HG03565 (cell line): ENCODE results near the gene NR4A2.
A peak's percentile ranks its signal among the peaks of the same experiment; 100 is the strongest.

Experiments used
- ATAC-seq: cut with Tn5 transposase; IDR thresholded peaks from one replicate; pipeline ENCODE4 v1.9.1; 2021; ENCODE audit warnings: mild to moderate bottlenecking, moderate library complexity; ENCODE audit not compliant: unreplicated experiment

Gene NR4A2

DNA sequence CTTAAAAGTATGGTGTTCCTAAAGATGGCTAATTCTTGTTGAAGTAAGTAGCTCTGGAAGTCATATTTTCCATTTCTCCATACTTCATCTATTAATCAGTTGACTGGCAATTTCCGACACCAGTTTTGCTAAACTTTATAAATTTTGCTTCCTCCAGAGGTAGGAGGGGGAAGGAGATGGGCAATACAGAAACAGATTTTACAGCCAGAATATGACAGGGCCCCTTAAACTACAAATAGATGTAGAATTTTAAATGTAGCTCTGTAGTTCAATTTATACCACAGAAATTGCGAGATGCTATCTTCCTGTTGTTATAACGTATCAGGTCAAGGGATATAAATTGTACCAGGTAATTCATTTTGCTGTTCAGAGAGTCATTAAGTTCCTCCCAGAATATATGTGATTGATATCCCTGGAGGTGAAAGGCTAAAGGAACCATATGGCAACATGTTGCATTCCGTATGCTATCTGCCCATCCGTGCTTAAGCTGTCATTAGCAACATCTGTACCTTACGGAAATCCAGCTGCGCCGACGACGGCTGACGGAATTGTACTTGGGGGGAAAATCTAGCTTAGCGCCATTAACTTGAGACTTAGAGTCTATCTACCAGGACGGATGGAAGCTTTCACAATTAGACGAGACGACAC is 8.4 kb upstream of the NR4A2 start:
- ATAC-seq: no peak

DNA sequence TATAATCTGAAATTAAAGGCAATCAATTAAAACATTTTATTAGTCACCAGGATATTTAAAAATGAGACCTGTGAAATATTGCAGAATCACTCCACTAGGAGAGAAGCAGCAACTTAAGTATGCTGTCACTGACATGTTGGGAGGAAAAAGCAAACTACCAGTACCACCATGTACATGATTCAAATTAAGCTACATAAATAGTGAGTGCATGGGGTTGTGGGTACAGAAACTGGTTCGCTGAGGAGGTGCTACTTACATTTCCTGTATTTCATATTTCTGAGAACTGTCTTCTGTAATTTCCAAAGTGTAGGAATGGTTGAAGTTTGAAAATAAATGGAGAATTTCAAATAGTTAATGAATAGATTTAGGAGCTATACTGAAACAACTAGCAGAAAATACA is 7.9 kb upstream of the NR4A2 start:
- no peak for ATAC-seq

DNA sequence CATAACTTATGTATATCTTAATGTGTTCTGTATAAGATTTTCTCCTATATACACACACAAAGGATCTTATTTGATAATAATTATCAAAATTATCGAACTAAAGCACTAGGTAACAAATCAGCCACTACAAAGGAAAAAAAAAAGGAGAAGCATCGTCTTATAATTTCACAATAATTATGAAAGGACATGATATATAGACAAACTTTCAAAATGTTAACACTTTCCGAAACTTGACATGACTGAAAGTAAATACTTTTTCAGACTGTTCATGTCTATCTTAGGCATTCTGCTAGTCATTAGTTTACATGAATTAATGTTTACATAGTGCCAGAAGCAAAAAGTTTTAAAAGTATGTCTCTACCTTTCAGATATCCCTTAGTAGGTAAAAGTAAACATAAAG is 7.3 kb upstream of the NR4A2 start:
- ATAC-seq: no peak

DNA sequence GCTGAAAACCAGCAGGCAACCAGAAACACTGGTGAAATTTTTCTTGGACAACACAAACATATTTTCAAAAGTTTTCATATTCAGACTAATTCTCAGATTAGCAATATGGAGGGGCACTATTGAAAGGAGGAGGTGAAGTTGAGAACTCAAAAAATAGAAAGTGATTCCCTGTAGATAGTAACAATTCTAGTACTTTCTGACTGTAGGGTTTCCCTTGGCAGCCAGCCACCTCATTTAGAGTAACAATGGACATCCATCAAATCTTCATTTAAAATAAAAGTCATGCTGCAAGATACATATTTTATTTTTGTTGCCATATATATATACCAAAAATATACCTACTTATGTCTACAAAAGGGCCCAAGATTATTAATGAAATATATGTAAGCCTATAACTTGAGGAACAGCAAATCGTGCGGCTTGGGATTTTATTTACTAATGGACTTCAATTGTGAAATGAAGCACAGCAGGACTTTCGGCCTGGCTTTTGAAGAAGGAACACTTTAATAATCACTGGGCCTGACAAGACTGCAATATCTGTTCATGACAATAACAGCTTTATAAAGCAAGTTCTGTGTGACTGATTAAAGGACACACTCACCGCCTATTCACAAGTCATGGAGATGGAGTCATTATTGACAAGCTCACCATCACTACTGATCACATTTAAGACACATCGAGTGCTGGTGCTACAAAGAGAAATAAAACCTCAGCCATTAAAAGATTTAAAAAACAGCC is 6.8 kb upstream of the NR4A2 start:
- no peak for ATAC-seq

DNA sequence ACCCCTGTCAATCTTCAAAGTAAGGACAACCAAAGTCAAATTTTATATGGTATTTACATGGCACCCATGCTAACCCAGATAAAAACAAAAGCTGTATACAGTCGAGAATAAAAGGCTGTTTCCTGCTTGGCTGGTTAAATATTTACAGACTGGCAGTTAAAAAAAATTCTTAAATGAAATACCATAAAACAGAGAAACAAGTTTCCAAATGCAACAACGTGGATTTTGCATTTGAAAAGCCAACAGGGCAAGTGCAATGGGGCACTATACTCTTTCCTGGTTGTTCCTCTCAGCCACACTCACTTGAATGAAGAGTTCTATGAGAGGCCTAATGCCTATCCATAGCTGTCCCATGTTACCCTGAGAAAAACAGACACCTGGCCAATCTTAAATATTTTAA is 6.1 kb upstream of the NR4A2 start:
- no peak for ATAC-seq

DNA sequence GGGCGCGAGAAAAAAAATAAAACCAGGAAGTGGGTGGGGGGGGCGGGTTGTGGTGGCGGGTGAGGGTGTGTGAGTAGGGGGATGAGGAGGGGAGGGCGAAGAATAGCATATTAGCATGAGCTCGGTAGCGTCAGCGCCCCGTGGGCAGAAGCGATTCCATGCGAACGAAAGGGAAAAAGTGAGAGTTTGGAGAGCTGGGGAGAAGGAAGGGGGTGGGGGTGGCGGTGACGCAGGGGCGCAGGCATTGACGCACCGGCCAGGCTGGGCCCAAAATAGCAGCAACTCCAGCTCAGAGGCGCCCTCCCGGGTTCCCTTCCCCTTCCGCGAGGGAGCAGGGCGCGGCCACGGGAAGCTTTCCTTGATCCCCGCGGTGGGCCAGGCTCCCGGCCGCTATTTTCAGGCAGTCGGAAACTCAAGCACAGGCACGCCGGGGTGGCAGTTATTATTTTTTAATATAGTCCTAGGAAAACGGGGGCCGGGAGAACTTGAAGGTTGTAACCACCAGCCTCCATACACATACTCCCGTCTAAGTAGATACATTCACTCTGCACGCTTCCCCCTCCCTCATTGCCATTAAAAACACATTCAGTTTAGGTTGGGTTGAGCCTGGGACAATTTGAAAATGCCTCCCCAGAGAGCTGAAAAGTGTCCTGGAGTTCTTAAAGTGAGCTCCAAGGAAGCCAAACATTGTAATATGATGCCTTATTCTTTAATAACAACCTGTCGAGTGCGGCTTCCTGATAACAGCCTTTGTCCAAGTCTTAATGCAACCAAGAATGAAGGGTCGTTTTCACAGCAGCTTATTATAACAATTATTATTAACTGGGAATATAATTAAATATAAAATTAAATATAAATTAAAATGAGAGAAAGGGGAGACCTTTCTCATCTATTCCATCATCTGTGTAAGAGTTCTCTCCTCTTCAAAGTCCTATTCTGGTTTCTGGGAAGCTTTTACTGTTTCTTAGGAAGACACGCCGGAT is 2.3 kb upstream of the NR4A2 start:
- no peak for ATAC-seq

DNA sequence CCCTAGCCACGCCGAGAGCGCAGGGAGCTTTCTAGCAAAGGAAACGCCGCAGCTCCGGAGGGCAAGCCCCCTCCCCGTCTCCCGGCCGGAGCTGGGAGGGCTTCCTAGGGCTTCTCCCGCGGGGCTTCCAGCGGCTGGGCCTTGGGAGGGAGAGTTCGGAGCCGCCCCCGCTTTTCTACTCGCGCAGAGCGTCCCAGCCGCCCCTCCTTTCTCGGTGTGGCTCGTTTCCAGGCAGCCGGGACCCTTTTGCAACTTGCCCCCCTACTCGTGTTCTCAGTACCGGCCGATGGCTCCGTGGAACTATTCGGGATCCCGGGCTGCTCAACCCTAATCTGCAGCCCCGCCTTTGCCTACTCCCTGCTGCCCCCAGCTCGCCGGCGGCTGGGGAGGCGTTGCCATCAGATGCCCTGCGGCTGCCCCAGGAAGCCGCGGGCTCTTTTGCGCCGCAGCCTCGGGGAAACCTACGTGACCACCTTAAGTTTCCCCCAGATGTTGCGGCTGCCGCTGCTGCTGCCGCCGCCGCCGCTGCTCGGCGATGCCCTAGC is 1.5 kb upstream of the NR4A2 start:
- peak; percentile 32 for ATAC-seq

DNA sequence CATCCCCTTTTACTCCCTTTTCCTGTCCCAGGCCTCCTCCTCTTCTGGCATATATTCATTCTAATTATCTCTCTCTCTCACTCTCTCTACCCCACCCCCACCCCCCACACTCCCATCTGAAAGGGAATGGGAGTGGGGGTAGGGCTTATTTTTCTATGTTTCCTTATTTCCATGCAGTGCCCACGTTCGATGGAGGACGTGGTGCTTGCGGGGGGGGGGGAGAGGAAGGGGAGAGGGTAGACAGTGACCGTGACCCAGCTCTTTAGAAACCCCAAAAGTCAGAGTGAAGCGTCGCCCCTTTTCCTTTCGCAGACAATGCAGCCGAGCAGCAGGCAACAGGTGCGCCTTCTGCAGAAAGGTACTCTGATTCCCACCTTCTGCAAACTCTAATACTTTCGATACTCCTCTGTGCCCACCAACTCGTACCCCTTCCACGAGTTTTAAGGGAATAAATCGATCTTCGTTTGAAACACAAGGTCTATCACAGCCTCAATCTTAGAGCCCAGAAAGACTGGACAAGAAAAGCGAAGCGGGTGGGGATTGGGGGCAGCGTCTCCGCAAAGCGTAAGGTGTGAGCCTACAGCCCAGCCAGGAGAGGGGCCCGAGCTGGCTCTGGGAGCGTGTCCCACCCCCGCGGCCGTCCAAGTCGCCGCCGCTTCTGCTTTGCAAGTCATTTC is 891 bp upstream of the NR4A2 start:
- peak; percentile 5 for ATAC-seq

DNA sequence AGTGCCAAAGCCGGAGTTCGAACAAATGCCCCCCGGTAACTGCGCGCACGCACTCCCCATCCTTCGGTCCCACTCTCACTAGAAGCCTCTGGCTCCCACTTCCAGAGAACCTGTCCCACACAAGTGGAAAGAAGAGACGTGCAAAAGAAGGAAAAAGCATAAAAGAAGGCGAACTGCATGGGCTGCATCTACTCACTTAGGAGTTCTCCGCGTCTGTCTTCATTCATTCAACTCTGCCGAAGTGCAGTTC is 312 bp downstream of the NR4A2 start:
- ATAC-seq: no peak

DNA sequence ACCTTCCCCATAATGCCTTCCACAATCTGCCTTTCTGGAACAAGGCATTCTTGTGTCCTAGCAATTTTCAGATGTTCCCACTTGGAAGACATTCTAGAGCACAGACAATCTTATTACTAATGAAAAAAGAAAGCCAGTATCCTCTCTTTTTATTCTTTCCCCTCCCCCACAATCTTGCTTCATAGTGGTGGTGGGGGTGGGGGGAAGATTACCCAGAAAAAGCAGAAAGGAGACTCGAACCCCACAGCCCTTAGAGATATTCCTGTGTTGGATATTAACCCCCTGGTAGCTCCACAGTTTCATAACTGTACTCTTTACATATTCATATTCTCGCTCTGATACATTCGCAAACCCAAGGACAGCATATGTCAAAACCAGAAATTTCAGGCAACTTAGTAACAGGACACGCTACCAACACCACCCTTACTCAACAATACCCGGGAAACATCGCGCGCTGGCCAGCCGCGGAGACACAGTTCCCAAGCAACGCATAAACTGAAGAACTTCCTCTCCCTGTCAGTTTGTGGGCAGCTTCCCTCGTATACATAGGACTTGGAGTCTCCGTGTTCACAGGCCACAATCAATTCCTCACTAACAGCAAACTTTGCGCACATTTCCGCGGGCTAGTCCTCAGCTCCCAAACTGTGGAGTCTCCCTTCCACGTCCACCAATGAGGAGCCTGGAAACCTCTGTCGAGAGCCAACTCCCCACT is 793 bp downstream of the NR4A2 start:
- ATAC-seq: no peak

DNA sequence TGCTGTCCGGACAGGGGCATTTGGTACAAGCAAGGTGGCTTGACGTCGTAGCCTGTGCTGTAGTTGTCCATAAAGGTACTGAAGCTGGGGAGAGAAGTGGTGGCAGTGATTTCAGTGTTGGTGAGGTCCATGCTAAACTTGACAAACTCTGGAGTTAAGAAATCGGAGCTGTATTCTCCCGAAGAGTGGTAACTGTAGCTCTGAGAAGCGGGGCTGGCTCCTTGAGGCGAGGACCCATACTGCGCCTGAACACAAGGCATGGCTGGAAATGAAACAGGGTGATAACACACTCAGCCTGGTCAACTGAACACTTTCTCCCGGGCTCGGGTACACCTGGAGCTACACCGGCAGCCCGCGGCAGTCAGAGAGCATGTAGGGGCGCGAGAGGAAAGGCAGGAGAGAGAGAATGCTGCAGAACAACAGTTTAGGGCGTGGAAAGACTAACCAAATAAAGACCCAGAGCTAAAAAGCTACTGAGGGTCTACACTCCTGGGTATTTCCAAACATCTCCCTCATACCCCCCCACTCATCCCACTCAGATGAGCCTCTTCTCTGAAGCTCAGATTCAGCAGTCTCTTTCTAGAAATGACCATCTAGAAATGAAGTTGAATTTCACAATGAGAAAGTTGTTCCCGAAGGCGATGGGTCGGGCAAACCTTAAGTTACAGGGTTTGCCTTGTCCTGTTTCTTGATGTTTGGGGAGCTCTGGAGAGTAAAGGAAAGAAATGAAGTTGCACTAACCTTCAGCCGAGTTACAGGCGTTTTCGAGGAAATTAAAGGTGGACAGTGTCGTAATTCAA is 2.4 kb downstream of the NR4A2 start:
- ATAC-seq: no peak

DNA sequence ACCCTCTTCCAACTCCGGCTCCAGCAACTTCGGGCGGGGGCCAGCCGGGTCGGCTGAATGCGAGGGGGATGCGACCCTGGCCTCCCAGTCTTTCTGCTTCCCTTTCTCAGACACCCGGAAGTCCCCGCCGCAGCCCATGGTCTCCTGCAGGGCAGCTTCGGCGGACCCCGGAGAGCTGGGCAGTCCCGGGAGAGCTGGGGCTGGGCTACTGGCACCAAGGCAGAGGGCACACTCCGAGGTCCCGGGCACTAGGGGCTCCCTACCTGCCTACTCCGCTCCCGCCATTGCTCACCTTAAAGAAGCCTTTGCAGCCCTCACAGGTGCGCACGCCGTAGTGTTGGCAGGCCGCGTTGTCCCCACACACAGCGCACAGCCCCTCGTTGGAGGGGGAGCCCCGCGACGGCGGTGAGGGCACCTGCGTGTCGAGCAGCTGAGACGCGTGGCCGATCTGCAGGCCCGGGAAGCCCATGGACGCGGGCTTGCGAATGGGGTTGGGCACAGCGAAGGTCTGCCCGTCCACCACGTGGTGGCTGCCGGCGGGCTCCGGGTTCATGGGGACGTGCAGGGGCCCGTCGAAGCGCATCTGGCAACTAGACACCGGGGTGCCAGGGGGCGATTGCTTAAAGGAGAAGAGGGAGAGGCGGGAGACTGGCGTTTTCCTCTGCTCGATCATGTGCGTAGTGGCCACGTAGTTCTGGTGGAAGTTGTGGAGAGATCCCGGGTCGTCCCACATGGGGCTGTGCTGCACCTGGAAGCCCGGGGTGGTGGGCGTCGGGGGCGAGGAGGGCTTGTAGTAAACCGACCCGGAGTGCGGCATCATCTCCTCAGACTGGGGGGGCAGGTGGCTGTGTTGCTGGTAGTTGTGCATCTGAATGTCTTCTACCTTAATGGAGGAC is 3.2 kb downstream of the NR4A2 start:
- ATAC-seq: no peak

DNA sequence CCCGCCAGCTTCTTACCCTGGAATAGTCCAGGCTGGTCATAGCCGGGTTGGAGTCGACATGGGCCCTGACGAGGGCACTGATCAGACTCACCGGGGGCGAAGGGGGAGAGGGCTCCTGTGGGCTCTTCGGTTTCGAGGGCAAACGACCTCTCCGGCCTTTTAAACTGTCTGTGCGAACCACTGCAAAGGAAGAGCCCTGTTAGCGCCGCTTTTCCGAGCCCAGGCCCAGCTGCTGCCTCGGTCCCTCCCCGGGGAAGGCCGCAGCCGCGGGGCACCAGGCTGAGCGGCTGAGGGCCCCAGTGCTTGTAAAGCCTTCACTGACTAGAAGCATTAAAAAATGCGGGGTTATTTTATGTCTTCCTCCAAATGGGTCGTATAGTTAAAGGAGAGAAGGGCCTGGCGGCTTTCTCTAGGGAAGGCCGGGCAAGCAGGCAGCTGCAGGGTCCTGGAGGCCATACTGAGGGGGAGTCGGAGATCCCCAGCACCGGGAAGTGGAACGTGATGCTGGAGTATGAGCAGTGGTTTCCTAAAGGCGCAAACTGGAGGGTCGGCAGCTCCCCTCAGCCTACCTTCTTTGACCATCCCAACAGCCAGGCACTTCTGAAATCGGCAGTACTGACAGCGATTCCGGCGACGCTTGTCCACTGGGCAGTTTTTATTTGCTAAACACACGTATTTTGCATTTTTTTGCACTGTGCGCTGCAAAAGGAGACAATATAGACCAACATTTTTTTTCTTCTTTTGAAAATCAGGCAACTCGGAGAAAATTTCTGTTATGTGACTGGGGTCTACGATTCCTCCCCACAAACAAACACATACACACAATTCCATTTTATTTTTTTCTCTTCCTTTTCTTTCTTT is 4.5 kb downstream of the NR4A2 start:
- ATAC-seq: no peak

DNA sequence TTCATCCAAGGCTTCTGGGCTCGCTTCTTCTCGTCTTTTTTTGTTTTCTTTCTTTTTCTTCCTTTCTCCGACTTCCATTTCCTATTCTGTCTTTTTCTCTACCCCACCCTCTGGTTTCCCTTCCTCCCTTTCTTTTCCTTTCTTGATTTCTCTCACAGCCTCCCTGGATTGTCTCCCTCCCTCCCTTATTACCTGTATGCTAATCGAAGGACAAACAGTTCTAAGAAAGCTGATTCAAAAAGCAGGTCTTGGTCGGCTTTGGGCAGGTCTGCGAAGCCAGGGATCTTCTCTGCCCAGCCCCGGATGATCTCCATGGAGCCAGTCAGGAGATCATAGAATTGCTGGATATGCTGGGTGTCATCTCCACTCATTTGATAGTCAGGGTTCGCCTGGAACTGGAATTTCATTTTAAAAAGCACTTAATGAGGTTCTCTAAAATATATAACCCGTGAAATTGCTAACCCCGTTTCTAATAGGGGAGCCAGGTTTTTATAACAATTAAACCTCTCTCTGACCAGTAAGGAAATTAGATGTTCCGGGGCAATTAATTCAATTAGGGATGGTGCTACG is 5.9 kb downstream of the NR4A2 start:
- no peak for ATAC-seq

DNA sequence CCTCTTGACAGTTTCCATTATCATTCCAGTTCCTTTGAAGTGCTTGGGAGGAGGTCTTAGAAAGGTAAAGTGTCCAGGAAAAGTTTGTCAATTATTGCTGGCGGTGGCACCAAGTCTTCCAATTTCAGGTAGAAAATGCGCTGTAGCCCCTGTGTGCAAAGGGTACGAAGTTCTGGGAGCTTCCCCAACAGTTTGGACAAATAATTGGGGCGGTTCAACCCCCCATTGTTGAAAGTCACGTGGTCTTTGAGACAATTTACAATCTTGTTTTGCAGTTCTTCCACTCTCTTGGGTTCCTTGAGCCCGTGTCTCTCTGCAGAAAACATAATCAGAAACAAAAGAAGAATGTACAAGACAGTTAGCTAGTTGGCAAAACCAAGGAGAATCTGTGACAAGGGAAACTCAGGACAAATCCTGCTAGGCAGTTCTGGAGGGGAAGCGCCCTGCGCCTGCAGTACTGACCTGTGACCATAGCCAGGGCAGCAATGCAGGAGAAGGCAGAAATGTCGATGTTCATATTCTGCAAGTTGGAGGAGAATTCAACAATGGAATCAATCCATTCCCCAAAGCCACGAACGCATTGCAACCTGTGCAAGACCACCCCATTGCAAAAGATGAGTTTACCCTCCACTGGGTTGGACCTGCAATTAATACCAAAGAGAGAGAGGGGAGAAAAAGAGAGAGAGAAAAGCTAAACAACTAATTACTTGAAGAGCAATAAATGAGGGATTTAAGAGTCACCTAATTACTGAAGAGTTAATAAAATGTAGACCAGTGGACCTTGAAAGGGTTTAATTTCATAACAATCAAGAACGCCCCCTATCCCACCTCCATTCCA is 6.6 kb downstream of the NR4A2 start:
- no peak for ATAC-seq

DNA sequence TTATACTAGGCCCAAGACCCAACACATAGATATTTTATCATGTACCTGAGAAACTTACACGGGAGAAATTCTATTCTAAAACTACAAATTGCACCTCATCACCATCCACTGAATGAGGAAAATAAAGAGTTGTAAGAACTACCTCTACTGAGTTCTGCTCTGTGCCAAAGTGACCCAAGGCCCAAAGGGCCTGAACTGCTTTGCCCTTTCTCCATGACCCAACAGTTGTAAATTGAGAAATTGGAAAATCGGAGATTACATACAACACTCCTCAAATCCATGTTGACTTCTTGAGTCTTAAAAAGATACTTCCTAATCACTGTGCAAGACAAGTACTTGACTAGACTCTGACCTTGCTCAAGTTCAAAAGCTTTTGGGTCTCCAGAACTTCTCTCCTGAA is 8.8 kb downstream of the NR4A2 start:
- ATAC-seq: no peak
